Measurements from ENCODE around the gene TOMM22.

DNA sequence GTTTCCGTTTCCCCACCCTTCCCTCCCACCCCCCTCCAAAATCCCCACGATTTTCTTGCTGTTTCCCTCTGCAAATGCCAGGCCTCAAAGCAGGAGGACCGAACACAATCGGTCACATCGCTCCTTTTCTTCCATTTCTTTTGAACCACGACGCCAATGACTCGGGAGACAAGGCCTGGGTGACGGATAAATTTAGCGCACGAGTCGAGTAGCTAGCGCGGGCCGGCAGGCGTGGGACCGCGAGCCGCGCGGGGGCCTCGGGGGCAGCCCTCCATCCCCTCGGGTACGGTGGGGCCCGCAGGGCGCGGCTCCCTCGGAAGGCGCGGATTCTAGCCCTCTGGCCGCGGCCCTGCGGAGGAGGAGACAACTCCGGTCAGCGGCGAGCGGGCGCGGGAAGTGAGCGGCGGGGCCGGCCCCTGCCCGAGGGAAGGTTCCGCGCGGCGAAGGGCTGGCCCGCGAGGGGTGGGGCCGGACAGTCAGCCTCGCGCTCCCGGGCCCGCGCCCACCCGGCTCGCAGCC lies 18.6 kb downstream of the TOMM22 start:
- TF ChIP-seq CTCF (IDR thresholded peaks at IDR 0.05; ENCODE audit: low read depth, low read length), result no peak
- TF ChIP-seq POLR2A (IDR thresholded peaks at IDR 0.05; ENCODE audit: extremely low read depth, insufficient read length), result no peak
